ENCODE data around the gene WFDC2.

GRCh38 chr20:45484676-45485075 is 15.1 kb downstream of the WFDC2 start:
- no peak for TF ChIP-seq POLR2A (IDR thresholded peaks at IDR 0.05)
- no peak for TF ChIP-seq CTCF (IDR thresholded peaks at IDR 0.05 in 4 of 5, conservative IDR thresholded peaks at IDR 0.05 in 1 of 5)

Measured in gastrocnemius medialis (tissue), 4 donors.